OCI-M2 (cell line): ENCODE results near the gene TMEM81.

Source experiments
- DNase-seq: peaks from one replicate; lab custom pipeline; 2025; ENCODE audit not compliant: unreplicated experiment; lab: John Stamatoyannopoulos, UW

Gene TMEM81

GRCh38 chr1:205061227-205061626, 23.0 kb downstream of the TMEM81 start:
- no peak for DNase-seq

- DNase-seq: no peak
These were observed 23.5 kb downstream of the TMEM81 start for GRCh38 chr1:205060746-205061145.

- DNase-seq: no peak
These were observed 24.6 kb downstream of the TMEM81 start for GRCh38 chr1:205059660-205060059.

GRCh38 chr1:205058853-205059252, 25.4 kb downstream of the TMEM81 start:
- DNase-seq: no peak

- DNase-seq: no peak
These were observed 26.3 kb downstream of the TMEM81 start for GRCh38 chr1:205057808-205058575.

- DNase-seq: no peak
These were observed 27.2 kb downstream of the TMEM81 start for GRCh38 chr1:205056956-205057568.

- DNase-seq: no peak
These were observed 28.1 kb downstream of the TMEM81 start for GRCh38 chr1:205056188-205056611.

GRCh38 chr1:205054013-205054412, 30.2 kb downstream of the TMEM81 start:
- DNase-seq: no peak

- DNase-seq: no peak
These were observed 31.0 kb downstream of the TMEM81 start for GRCh38 chr1:205053296-205053695.

- DNase-seq: no peak
These were observed 31.6 kb downstream of the TMEM81 start for GRCh38 chr1:205052690-205053089.

GRCh38 chr1:205049479-205049878, 34.8 kb downstream of the TMEM81 start:
- DNase-seq: no peak

GRCh38 chr1:205048382-205048781, 35.9 kb downstream of the TMEM81 start:
- DNase-seq: no peak

- no peak for DNase-seq
These were observed 36.5 kb downstream of the TMEM81 start for GRCh38 chr1:205047764-205048231.

GRCh38 chr1:205046870-205047269, 37.4 kb downstream of the TMEM81 start:
- no peak for DNase-seq

GRCh38 chr1:205045146-205045545, 39.1 kb downstream of the TMEM81 start:
- no peak for DNase-seq

GRCh38 chr1:205044741-205045140, 39.5 kb downstream of the TMEM81 start:
- DNase-seq: no peak

GRCh38 chr1:205043866-205044265, 40.4 kb downstream of the TMEM81 start:
- DNase-seq: no peak

- no peak for DNase-seq
These were observed 41.1 kb downstream of the TMEM81 start, which contains the start of gene CNTN2 for GRCh38 chr1:205042911-205043806. Gene CNTN2, plus strand, starts transcription at chr1:205043212. Its CDS starts 9,974 bp downstream, at chr1:205053186.

GRCh38 chr1:205041998-205042910, 42.0 kb downstream of the TMEM81 start:
- DNase-seq: no peak

- DNase-seq: no peak
These were observed 43.1 kb downstream of the TMEM81 start for GRCh38 chr1:205041001-205041715.
